Fibroblast of lung (primary cell): ENCODE measurements around the gene ZNF655.

Experiments
- CTCF ChIP-seq, 2 donors: IDR thresholded peaks in 1 of 2; conservative IDR thresholded peaks in 1 of 2; 1 replicate in 1 of 2; 2 replicates in 1 of 2; pipeline ENCODE4 v1.5.1; 2011 to 2012; ENCODE audit warnings: low read length in 2 of 2, control low read depth in 1 of 2, inconsistent platforms in 1 of 2, low read depth in 1 of 2, mild to moderate bottlenecking in 1 of 2
- EZH2 ChIP-seq: IDR thresholded peaks from 2 replicates; pipeline ENCODE4 v1.5.1; 2012; ENCODE audit warnings: low read length, control low read depth, mild to moderate bottlenecking; ENCODE audit errors: missing control alignments

GRCh38 chr7:99624484-99624883 is 66.0 kb downstream of the ZNF655 start:
- TF ChIP-seq CTCF (conservative IDR thresholded peaks at IDR 0.05 in 1 of 2, IDR thresholded peaks at IDR 0.05 in 1 of 2; ENCODE audit: low read depth in 1 of 2, low read length in 2 of 2), result no peak
- TF ChIP-seq EZH2, result no peak
